ENCODE results near the gene KIF21A.

Gene KIF21A

DNA sequence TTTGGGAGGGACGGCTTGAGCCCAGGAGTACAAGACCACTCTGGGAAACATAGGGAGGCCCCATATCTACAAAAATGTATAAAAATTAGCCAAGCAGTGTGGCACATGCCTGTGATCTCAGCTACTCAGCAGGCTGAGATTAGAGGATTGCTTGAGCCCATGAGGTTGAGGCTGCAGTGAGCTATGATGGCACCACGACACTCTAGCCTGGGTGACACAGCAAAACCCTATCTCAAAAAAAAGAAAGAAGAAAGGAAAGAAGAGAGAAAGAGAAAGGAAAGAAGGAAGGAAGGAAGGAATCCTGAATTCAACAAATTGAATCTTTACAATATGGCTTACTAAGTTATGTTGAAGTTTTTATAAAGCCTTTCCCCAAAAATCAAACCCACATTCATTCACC is 2.1 kb downstream of the KIF21A start:
- no peaks in the 10 kb centered on the region for H3K27me3 ChIP-seq
- peaks cover 15% of the 10 kb centered on the region for H3K36me3 ChIP-seq
- TF ChIP-seq, protein P1, sequence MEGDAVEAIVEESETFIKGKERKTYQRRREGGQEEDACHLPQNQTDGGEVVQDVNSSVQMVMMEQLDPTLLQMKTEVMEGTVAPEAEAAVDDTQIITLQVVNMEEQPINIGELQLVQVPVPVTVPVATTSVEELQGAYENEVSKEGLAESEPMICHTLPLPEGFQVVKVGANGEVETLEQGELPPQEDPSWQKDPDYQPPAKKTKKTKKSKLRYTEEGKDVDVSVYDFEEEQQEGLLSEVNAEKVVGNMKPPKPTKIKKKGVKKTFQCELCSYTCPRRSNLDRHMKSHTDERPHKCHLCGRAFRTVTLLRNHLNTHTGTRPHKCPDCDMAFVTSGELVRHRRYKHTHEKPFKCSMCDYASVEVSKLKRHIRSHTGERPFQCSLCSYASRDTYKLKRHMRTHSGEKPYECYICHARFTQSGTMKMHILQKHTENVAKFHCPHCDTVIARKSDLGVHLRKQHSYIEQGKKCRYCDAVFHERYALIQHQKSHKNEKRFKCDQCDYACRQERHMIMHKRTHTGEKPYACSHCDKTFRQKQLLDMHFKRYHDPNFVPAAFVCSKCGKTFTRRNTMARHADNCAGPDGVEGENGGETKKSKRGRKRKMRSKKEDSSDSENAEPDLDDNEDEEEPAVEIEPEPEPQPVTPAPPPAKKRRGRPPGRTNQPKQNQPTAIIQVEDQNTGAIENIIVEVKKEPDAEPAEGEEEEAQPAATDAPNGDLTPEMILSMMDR (IDR thresholded peaks at IDR 0.05; ENCODE audit: low read depth, low read length): no peak
- peaks cover 2% of the 10 kb centered on the region; the same call in 1 of the 2 replicates for H3K9me3 ChIP-seq
- H3K4me3 ChIP-seq (ENCODE audit: low read depth, low read length): peak overlapping the region; percentile 78
- peak; percentile 29 for DNase-seq
- peaks cover 17% of the 10 kb centered on the region for H3K4me1 ChIP-seq

DNA sequence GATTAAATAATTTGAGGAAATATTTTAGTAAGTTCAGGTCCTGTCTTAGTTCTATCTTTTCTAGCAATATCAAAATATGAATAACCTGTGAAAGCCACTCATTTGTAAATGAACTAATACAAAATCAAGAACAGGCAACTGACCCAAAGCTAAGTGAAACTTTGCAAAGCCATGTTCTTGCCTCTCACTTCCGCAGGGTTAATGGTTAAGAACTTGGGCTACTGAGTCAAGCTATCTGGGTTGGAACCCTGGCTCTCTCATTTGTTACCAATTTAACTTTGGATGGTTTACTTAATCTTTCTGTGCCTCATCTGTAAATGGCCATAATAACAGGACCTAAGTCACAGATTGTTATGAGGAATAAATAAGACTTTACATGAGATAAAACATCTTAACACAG is 2.8 kb downstream of the KIF21A start:
- TF ChIP-seq, protein P1 (IDR thresholded peaks at IDR 0.05; ENCODE audit: low read depth, low read length): no peak
- H3K9me3 ChIP-seq: no peaks in the 10 kb centered on the region; the same call in 1 of the 2 replicates
- peaks cover 24% of the 10 kb centered on the region for H3K4me1 ChIP-seq
- peaks cover 21% of the 10 kb centered on the region for H3K36me3 ChIP-seq
- H3K4me3 ChIP-seq (ENCODE audit: low read depth, low read length): peak overlapping the region; percentile 78
- DNase-seq: no peak
- no peaks in the 10 kb centered on the region for H3K27me3 ChIP-seq

DNA sequence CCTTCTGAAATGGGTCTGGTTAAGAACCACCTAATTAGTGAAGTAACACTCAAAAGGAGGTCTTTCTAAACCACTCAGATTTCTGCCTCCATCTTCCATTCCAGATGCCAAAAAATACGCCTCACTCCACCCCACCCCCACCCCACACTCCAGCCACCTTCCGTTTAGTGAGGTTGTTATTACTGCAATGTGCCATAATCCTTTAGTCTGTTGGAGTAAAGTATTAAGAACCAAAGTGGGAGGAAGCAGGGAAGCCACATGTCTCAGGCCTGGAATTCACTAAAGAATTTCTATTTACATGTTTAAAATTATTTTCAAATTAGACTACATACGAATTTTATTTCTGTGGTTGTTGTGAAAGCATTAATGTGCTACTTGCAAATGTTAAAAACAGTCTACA is 7.4 kb downstream of the KIF21A start:
- H3K36me3 ChIP-seq: peaks cover 48% of the 10 kb centered on the region
- H3K27me3 ChIP-seq: no peaks in the 10 kb centered on the region
- peaks cover 46% of the 10 kb centered on the region for H3K4me1 ChIP-seq
- no peaks in the 10 kb centered on the region for H3K9me3 ChIP-seq
- DNase-seq: no peak
- TF ChIP-seq, protein P1 (IDR thresholded peaks at IDR 0.05; ENCODE audit: low read depth, low read length): no peak
- no peak overlapping the region for H3K4me3 ChIP-seq (ENCODE audit: low read depth, low read length)

DNA sequence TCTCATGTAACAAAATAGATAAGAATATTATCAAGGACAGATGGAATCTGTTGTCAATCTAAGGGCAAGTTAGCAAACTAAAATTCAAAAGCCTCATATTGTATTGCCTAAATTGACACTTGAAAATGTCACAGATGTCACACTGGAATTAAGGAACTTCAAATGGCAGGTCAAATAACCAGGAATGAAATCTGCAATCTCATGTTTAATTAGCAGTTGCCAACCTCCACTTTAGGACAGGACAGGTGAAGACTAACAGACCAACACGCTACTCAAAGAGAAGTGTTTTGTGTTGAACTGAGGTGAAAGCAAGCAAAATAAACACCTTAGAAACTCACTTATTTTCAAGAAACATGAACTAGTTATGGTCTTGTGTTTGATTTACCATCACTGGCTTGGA is 11.1 kb downstream of the KIF21A start:
- TF ChIP-seq, protein P1 (IDR thresholded peaks at IDR 0.05; ENCODE audit: low read depth, low read length): no peak
- Histone ChIP-seq H3K27me3 (no peaks in the 10 kb centered on the region), H3K36me3 (peaks cover 66% of the 10 kb centered on the region), H3K4me3 (ENCODE audit: low read depth, low read length) (no peak overlapping the region), H3K9me3 (no peaks in the 10 kb centered on the region), H3K4me1 (peaks cover 47% of the 10 kb centered on the region)
- no peak for DNase-seq

DNA sequence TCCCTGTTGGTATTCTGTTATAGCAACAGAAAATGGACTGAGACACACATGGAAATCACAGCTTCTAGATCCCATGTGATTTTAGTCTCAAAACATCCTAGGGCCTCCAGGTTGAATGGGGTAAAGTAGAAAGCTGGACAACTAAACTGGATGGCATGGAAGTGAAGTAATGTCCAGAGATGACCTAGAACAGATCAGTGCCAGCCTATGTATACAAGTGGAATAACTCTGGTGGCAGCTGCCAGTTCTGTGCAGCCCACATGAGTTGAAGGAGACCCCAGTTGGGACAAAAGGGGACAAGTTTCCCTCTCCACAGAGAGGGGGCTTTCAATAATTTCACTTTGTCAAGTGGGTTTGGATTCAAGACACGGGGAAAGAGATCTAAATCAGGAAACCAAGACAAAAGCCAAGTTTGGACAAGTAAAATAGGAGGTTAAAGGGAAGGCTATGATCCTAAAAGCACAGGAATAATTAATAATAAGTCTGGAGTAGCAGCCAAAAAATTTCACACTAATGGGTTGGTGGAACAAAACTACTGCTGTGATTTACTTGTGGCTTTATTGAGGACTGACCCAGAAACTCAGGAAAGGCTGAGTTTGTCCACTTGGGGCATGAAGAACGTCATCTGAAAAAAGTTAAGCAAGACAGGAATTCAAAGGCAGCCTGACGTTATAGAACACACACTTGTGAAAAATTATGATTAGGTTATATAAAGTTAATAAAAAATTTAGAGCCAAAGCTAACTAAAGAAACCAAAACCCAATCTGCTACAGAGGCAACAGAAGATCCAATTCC is 11.7 kb downstream of the KIF21A start:
- peaks cover 47% of the 10 kb centered on the region for H3K4me1 ChIP-seq
- H3K4me3 ChIP-seq (ENCODE audit: low read depth, low read length): no peak overlapping the region
- no peaks in the 10 kb centered on the region for H3K9me3 ChIP-seq
- TF ChIP-seq, protein P1 (IDR thresholded peaks at IDR 0.05; ENCODE audit: low read depth, low read length): no peak
- H3K36me3 ChIP-seq: peaks cover 66% of the 10 kb centered on the region
- no peak for DNase-seq
- no peaks in the 10 kb centered on the region for H3K27me3 ChIP-seq

DNA sequence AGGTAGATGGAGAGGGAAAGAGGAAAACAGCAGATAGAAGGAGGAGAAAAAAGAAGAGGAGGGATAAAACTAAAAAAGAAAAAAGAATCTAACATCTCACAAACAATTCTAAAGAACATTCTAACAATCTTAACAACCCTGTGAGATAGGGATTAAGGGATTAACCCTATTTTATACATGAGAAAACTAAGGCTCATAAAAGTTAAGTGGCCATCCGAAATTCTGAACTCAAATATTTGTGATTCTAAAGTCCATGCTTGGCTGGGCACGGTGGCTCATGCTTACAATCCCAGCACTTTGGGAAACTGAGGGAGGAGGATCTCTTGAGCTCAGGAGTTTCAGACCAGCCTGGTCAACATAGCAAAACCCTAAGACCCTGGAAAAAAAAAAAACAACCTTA is 13.1 kb downstream of the KIF21A start:
- H3K9me3 ChIP-seq: no peaks in the 10 kb centered on the region
- no peak for DNase-seq
- no peaks in the 10 kb centered on the region for H3K27me3 ChIP-seq
- H3K4me1 ChIP-seq: peaks cover 36% of the 10 kb centered on the region
- TF ChIP-seq, protein P1 (IDR thresholded peaks at IDR 0.05; ENCODE audit: low read depth, low read length): no peak
- H3K4me3 ChIP-seq (ENCODE audit: low read depth, low read length): no peak overlapping the region
- peaks cover 59% of the 10 kb centered on the region for H3K36me3 ChIP-seq
